Brain pericyte (primary cell): ENCODE measurements around the gene LHFPL3.
"Not testable (repeated sequence)": the region's sequence is repeated elsewhere in the genome, so short reads cannot be mapped to it uniquely, and the experiment has no call there.

ENCODE experiments used
- DNase-seq: peaks from one replicate; pipeline ENCODE4 v3.0.0-alpha.2; 2012; ENCODE audit warnings: low read depth, low spot score

Gene LHFPL3

GRCh38 chr7:104894726-104895521 lies 566.5 kb downstream of the LHFPL3 start:
- DNase-seq: no peak

GRCh38 chr7:104895522-104896236 lies 567.3 kb downstream of the LHFPL3 start:
- DNase-seq: no peak

GRCh38 chr7:104898434-104898833 lies 570.0 kb downstream of the LHFPL3 start:
- no peak for DNase-seq

GRCh38 chr7:104900525-104901239 lies 572.3 kb downstream of the LHFPL3 start:
- no peak for DNase-seq

GRCh38 chr7:104901240-104901619 lies 572.8 kb downstream of the LHFPL3 start:
- no peak for DNase-seq

GRCh38 chr7:104902183-104902582 lies 573.8 kb downstream of the LHFPL3 start:
- no peak for DNase-seq

- DNase-seq: no peak
Observed at GRCh38 chr7:104903044-104903443, 574.6 kb downstream of the LHFPL3 start.

- no peak for DNase-seq
Observed at GRCh38 chr7:104903846-104904245, 575.4 kb downstream of the LHFPL3 start.

GRCh38 chr7:104906032-104906431 lies 577.6 kb downstream of the LHFPL3 start:
- no peak for DNase-seq

- no peak for DNase-seq
Observed at GRCh38 chr7:104906556-104906955, 578.2 kb downstream of the LHFPL3 start.

GRCh38 chr7:104908636-104909035 lies 580.2 kb downstream of the LHFPL3 start:
- no peak for DNase-seq

- DNase-seq: no peak
Observed at GRCh38 chr7:104909096-104909495, 580.7 kb downstream of the LHFPL3 start.

- DNase-seq: no peak
Observed at GRCh38 chr7:104914421-104914820, 586.0 kb downstream of the LHFPL3 start.

GRCh38 chr7:104921596-104921995 lies 593.2 kb downstream of the LHFPL3 start:
- no peak for DNase-seq

- no peak for DNase-seq
Observed at GRCh38 chr7:104922182-104923009, 594.0 kb downstream of the LHFPL3 start.

- peak; percentile 57 for DNase-seq
Observed at GRCh38 chr7:104923010-104923421, 594.6 kb downstream of the LHFPL3 start.

- not testable (repeated sequence) for DNase-seq
Observed at GRCh38 chr7:104926189-104926588, 597.8 kb downstream of the LHFPL3 start.

GRCh38 chr7:104926601-104927041 lies 598.2 kb downstream of the LHFPL3 start:
- no peak for DNase-seq

GRCh38 chr7:104927055-104927454 lies 598.7 kb downstream of the LHFPL3 start:
- no peak for DNase-seq

GRCh38 chr7:104928721-104929400 lies 600.5 kb downstream of the LHFPL3 start:
- no peak for DNase-seq

- no peak for DNase-seq
Observed at GRCh38 chr7:104929921-104930320, 601.5 kb downstream of the LHFPL3 start.
